GM12878 (cell line): ENCODE measurements around the gene SELENOH. TPM values are rescaled to one million over a fixed set of nuclear protein-coding genes. Genes with fewer than 3 reads are reported as not detected.

Experiments used
- ATF7 ChIP-seq: fragments of 450-650 bp; IDR thresholded peaks from 2 replicates; pipeline ENCODE4 v1.6.1; 2016; ENCODE audit warnings: low read depth, mild to moderate bottlenecking
- EGR1 ChIP-seq, 2 experiments: IDR thresholded peaks; 1 replicate in 1 of 2; 2 replicates in 1 of 2; pipeline ENCODE4 v1.6.1; 2011 to 2012; ENCODE audit warnings: low read depth in 2 of 2, low read length in 2 of 2, borderline replicate concordance in 1 of 2, mild to moderate bottlenecking in 1 of 2, moderate library complexity in 1 of 2
- HDAC6 ChIP-seq: fragments of 200-600 bp; sonication (generic); IDR thresholded peaks from one replicate; pipeline ENCODE4 v1.8.0; 2017; ENCODE audit warnings: antibody characterized with exemption; ENCODE audit not compliant: unreplicated experiment
- MYC ChIP-seq: IDR thresholded peaks from 2 replicates; pipeline ENCODE4 v1.6.1; 2011; ENCODE audit warnings: mild to moderate bottlenecking, low read length, moderate library complexity, inconsistent platforms; ENCODE audit not compliant: insufficient read depth, insufficient replicate concordance, insufficient read length, severe bottlenecking
- NBN ChIP-seq: fragments of 450-650 bp; IDR thresholded peaks from 2 replicates; pipeline ENCODE4 v1.6.1; 2016
- NR2F1 ChIP-seq: fragments of 450-650 bp; conservative IDR thresholded peaks from 2 replicates; pipeline ENCODE4 v1.6.1; 2017; ENCODE audit warnings: mild to moderate bottlenecking
- POLR2A ChIP-seq: IDR thresholded peaks from 2 replicates; pipeline ENCODE4 v1.6.1; 2011; ENCODE audit warnings: low read depth, mild to moderate bottlenecking, low read length
- POU2F2 ChIP-seq: IDR thresholded peaks from 3 replicates; pipeline ENCODE4 v1.6.1; 2011; ENCODE audit warnings: low read depth, mild to moderate bottlenecking, low read length, borderline replicate concordance
- SIN3A ChIP-seq: IDR thresholded peaks from 2 replicates; pipeline ENCODE4 v1.6.1; 2012; ENCODE audit warnings: low read depth, low read length, improper control_type of control experiment
- SIX5 ChIP-seq: IDR thresholded peaks from 2 replicates; pipeline ENCODE4 v1.6.1; 2011; ENCODE audit warnings: mild to moderate bottlenecking, low read depth, low read length, moderate library complexity; ENCODE audit not compliant: severe bottlenecking
- SMC3 ChIP-seq: IDR thresholded peaks from 2 replicates; pipeline ENCODE4 v1.6.1; 2011; ENCODE audit warnings: low read length, improper control_type of control experiment, borderline replicate concordance
- polyA plus RNA-seq, 11 experiments: library from polyadenylated mRNA; depleted of rRNA in 4 of 11; unstranded in 6 of 11; stranded (reverse) in 5 of 11; fragments of >200 nt; fragmentation: Nextera tagmentation in 4 of 11; fragmentation: Illumina TruSeq in 1 of 11; extraction: Ambion mirVana in 4 of 11; extraction: Trizol in 1 of 11; gene quantifications; 1 replicate in 1 of 11; 2 replicates in 10 of 11; pipeline versions ENCODE4 v1.2.1 to v1.2.3, GENCODE V29; 2011 to 2016; ENCODE audit warnings: inconsistent platforms in 2 of 11, missing spikeins in 2 of 11, low read depth in 1 of 11
- total RNA-seq, 4 experiments: library from RNA; depleted of rRNA in 3 of 4; stranded (reverse); fragments of >200 nt in 3 of 4; fragmentation: Illumina TruSeq in 1 of 4; extraction: Trizol in 1 of 4; gene quantifications; 2 replicates each; pipeline versions ENCODE4 v1.2.1 to v1.2.3, GENCODE V29; 2013 to 2021
- TF ChIP-seq, protein P1 (sequence below): fragments of 450-650 bp; IDR thresholded peaks from 2 replicates; pipeline ENCODE4 v1.6.1; 2018; ENCODE audit warnings: mild to moderate bottlenecking, low read depth, moderate library complexity; ENCODE audit not compliant: partially characterized antibody
- TF ChIP-seq, protein P2 (sequence below): IDR thresholded peaks from 2 replicates; pipeline ENCODE4 v1.6.1; 2012; ENCODE audit warnings: low read depth, low read length, improper control_type of control experiment
- TF ChIP-seq, protein P3 (sequence below), 3 experiments: IDR thresholded peaks in 2 of 3; conservative IDR thresholded peaks in 1 of 3; 2 replicates each; pipeline ENCODE4 v1.5.1; 2011; ENCODE audit warnings: low read depth in 3 of 3, low read length in 3 of 3, mild to moderate bottlenecking in 3 of 3, control low read depth in 2 of 3, moderate library complexity in 2 of 3, inconsistent platforms in 1 of 3, mixed read lengths in 1 of 3; ENCODE audit not compliant: control insufficient read depth in 2 of 3, insufficient read depth in 1 of 3; ENCODE audit errors: extremely low read depth in 1 of 3
- TF ChIP-seq, protein P4 (sequence below): fragments of 450-650 bp; IDR thresholded peaks from 2 replicates; pipeline ENCODE4 v1.6.1; 2018; ENCODE audit warnings: borderline replicate concordance, mild to moderate bottlenecking; ENCODE audit not compliant: partially characterized antibody
- TF ChIP-seq, protein P5 (sequence below): fragments of 450-650 bp; IDR thresholded peaks from 2 replicates; pipeline ENCODE4 v1.6.1; 2017; ENCODE audit warnings: mild to moderate bottlenecking, moderate library complexity

The SELENOH gene
- total and polyA plus RNA-seq, 10 of the 15 experiments (the other 5 are each of a cell fraction or from before 2014, with no cell fraction given) = 20.3 to 458 (median 200) TPM

DNA sequence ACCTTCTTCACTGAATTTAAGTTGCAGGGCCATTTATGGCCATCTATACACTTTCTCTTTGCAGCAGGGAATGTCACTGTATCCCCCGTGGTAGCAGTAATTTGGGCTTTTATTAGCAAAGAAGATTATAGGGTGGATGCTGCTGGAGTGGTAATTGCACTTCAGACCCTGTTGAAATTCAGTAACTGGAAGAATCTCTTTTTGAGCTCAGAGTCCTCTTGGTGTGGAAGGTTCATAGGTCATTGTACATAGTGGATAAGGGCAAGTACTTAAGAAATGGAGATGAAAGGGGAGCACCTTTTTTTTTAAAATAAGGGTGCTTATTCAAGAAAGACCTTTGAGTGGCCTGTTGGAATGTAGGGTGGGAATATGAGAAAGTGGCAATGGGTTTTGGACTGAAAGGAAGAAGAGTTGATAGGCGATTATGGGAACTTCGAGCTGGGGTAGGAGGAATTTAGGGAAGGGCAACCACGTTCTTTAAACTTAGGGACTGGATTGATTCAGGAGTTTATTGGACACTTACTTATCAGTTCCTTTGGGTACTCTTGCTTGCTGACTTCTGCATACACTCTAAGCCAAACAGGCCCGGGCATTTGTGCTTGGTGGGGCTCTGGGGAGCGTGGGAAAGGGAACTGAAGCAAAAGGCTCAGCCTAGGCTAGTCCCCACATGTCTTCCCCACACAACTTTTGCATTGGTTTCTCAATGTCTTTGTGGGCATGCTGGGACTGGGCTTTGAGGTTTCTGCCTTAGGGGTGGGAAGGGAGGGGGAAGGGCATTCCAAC, 46.8 kb downstream of the SELENOH start (continued):
- TF ChIP-seq, protein P1, sequence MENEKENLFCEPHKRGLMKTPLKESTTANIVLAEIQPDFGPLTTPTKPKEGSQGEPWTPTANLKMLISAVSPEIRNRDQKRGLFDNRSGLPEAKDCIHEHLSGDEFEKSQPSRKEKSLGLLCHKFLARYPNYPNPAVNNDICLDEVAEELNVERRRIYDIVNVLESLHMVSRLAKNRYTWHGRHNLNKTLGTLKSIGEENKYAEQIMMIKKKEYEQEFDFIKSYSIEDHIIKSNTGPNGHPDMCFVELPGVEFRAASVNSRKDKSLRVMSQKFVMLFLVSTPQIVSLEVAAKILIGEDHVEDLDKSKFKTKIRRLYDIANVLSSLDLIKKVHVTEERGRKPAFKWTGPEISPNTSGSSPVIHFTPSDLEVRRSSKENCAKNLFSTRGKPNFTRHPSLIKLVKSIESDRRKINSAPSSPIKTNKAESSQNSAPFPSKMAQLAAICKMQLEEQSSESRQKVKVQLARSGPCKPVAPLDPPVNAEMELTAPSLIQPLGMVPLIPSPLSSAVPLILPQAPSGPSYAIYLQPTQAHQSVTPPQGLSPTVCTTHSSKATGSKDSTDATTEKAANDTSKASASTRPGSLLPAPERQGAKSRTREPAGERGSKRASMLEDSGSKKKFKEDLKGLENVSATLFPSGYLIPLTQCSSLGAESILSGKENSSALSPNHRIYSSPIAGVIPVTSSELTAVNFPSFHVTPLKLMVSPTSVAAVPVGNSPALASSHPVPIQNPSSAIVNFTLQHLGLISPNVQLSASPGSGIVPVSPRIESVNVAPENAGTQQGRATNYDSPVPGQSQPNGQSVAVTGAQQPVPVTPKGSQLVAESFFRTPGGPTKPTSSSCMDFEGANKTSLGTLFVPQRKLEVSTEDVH = no peak
- peak; percentile 49; the same call in 1 of the 3 replicates for TF ChIP-seq POU2F2
- TF ChIP-seq, protein P2, sequence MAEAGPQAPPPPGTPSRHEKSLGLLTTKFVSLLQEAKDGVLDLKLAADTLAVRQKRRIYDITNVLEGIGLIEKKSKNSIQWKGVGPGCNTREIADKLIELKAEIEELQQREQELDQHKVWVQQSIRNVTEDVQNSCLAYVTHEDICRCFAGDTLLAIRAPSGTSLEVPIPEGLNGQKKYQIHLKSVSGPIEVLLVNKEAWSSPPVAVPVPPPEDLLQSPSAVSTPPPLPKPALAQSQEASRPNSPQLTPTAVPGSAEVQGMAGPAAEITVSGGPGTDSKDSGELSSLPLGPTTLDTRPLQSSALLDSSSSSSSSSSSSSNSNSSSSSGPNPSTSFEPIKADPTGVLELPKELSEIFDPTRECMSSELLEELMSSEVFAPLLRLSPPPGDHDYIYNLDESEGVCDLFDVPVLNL = no peak
- TF ChIP-seq, protein P3, sequence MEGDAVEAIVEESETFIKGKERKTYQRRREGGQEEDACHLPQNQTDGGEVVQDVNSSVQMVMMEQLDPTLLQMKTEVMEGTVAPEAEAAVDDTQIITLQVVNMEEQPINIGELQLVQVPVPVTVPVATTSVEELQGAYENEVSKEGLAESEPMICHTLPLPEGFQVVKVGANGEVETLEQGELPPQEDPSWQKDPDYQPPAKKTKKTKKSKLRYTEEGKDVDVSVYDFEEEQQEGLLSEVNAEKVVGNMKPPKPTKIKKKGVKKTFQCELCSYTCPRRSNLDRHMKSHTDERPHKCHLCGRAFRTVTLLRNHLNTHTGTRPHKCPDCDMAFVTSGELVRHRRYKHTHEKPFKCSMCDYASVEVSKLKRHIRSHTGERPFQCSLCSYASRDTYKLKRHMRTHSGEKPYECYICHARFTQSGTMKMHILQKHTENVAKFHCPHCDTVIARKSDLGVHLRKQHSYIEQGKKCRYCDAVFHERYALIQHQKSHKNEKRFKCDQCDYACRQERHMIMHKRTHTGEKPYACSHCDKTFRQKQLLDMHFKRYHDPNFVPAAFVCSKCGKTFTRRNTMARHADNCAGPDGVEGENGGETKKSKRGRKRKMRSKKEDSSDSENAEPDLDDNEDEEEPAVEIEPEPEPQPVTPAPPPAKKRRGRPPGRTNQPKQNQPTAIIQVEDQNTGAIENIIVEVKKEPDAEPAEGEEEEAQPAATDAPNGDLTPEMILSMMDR (IDR thresholded peaks at IDR 0.05 in 2 of 3, conservative IDR thresholded peaks at IDR 0.05 in 1 of 3; ENCODE audit: control insufficient read depth in 2 of 3, extremely low read depth in 1 of 3, insufficient read depth in 1 of 3, low read depth in 3 of 3, low read length in 3 of 3) = no peak
- no peak for TF ChIP-seq ATF7
- TF ChIP-seq SIN3A = no peak
- TF ChIP-seq, protein P4, sequence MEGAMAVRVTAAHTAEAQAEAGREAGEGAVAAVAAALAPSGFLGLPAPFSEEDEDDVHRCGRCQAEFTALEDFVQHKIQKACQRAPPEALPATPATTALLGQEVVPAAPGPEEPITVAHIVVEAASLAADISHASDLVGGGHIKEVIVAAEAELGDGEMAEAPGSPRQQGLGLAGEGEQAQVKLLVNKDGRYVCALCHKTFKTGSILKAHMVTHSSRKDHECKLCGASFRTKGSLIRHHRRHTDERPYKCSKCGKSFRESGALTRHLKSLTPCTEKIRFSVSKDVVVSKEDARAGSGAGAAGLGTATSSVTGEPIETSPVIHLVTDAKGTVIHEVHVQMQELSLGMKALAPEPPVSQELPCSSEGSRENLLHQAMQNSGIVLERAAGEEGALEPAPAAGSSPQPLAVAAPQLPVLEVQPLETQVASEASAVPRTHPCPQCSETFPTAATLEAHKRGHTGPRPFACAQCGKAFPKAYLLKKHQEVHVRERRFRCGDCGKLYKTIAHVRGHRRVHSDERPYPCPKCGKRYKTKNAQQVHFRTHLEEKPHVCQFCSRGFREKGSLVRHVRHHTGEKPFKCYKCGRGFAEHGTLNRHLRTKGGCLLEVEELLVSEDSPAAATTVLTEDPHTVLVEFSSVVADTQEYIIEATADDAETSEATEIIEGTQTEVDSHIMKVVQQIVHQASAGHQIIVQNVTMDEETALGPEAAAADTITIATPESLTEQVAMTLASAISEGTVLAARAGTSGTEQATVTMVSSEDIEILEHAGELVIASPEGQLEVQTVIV = no peak
- TF ChIP-seq, protein P5, sequence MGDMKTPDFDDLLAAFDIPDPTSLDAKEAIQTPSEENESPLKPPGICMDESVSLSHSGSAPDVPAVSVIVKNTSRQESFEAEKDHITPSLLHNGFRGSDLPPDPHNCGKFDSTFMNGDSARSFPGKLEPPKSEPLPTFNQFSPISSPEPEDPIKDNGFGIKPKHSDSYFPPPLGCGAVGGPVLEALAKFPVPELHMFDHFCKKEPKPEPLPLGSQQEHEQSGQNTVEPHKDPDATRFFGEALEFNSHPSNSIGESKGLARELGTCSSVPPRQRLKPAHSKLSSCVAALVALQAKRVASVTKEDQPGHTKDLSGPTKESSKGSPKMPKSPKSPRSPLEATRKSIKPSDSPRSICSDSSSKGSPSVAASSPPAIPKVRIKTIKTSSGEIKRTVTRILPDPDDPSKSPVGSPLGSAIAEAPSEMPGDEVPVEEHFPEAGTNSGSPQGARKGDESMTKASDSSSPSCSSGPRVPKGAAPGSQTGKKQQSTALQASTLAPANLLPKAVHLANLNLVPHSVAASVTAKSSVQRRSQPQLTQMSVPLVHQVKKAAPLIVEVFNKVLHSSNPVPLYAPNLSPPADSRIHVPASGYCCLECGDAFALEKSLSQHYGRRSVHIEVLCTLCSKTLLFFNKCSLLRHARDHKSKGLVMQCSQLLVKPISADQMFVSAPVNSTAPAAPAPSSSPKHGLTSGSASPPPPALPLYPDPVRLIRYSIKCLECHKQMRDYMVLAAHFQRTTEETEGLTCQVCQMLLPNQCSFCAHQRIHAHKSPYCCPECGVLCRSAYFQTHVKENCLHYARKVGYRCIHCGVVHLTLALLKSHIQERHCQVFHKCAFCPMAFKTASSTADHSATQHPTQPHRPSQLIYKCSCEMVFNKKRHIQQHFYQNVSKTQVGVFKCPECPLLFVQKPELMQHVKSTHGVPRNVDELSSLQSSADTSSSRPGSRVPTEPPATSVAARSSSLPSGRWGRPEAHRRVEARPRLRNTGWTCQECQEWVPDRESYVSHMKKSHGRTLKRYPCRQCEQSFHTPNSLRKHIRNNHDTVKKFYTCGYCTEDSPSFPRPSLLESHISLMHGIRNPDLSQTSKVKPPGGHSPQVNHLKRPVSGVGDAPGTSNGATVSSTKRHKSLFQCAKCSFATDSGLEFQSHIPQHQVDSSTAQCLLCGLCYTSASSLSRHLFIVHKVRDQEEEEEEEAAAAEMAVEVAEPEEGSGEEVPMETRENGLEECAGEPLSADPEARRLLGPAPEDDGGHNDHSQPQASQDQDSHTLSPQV = 0 out of 2 replicates have a peak, but pooled peaks have one; percentile 31
- no peak for TF ChIP-seq HDAC6
- no peak for TF ChIP-seq MYC
- TF ChIP-seq NBN = no peak
- no peak for TF ChIP-seq EGR1 (IDR thresholded peaks at IDR 0.05; ENCODE audit: borderline replicate concordance in 1 of 2, low read depth in 2 of 2, low read length in 2 of 2)
- no peak for TF ChIP-seq POLR2A
- TF ChIP-seq NR2F1 = 0 out of 2 replicates have a peak, but pooled peaks have one; percentile 16
- TF ChIP-seq SIX5 = no peak
- TF ChIP-seq SMC3 = no peak
